IMR-90 (cell line): ENCODE measurements around the gene C6orf47.

Experiments used
- CTCF ChIP-seq: conservative IDR thresholded peaks from 2 replicates; pipeline ENCODE4 v1.5.1; 2012; ENCODE audit warnings: mild to moderate bottlenecking, low read depth, low read length, improper control_type of control experiment
- POLR2A ChIP-seq: IDR thresholded peaks from 2 replicates; pipeline ENCODE4 v1.6.1; 2012; ENCODE audit warnings: mild to moderate bottlenecking, low read depth, low read length
- RFX5 ChIP-seq: IDR thresholded peaks from 2 replicates; pipeline ENCODE4 v1.8.0; 2012; ENCODE audit warnings: low read depth, mild to moderate bottlenecking, low read length, moderate library complexity

- 0 out of 2 replicates have a peak, but pooled peaks have one; percentile 9 for TF ChIP-seq POLR2A
- no peak for TF ChIP-seq CTCF
- TF ChIP-seq RFX5 = no peak
Observed at GRCh38 chr6:31639449-31639861, 21.1 kb downstream of the C6orf47 start.
